Sigmoid colon (tissue), 3 donors: ENCODE data around the gene RPA3.

Experiments used
- CTCF ChIP-seq, 4 experiments: fragments of 450-650 bp in 3 of 4; fragments of 200-600 bp in 1 of 4; IDR thresholded peaks; one replicate each; pipeline ENCODE4 v1.5.1; 2016 to 2019; ENCODE audit warnings: antibody characterized with exemption in 4 of 4, mild to moderate bottlenecking in 3 of 4, moderate library complexity in 2 of 4
- POLR2A ChIP-seq, 2 donors: fragments of 450-650 bp; IDR thresholded peaks; one replicate each; pipeline ENCODE4 v1.6.1; 2016; ENCODE audit warnings: antibody characterized with exemption in 2 of 2, mild to moderate bottlenecking in 2 of 2, moderate library complexity in 2 of 2

GRCh38 chr7:7696458-7697119 is 21.8 kb downstream of the RPA3 start:
- TF ChIP-seq CTCF (IDR thresholded peaks at IDR 0.05) (no peak), POLR2A (IDR thresholded peaks at IDR 0.05) (no peak)
